Medulla oblongata (tissue), 1 donor: ENCODE results near the gene PMFBP1.

Source experiments
- DNase-seq: peaks from one replicate; pipeline ENCODE4 v3.0.0-alpha.2; 2015; ENCODE audit errors: extremely low spot score

Gene PMFBP1

DNA sequence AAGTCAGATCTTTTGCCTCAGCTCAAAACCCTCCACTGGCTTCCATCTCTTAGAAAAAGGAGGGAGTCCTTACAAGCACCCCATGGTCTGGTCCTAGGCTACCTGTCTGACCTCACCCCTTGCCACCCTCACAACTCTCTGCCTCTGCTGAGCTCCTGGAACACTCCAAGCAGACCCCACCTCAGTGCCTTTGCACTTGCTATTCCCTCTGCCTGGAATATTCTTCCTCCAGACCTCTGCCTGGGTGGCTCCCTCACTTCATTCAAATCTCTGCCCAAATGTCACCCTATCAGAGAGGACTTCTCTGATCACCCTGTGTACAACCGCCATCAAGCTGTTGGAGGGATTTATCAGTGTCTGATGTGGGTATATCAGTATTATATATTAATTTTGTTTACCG, 37.4 kb downstream of the PMFBP1 start:
- DNase-seq = no peak

DNA sequence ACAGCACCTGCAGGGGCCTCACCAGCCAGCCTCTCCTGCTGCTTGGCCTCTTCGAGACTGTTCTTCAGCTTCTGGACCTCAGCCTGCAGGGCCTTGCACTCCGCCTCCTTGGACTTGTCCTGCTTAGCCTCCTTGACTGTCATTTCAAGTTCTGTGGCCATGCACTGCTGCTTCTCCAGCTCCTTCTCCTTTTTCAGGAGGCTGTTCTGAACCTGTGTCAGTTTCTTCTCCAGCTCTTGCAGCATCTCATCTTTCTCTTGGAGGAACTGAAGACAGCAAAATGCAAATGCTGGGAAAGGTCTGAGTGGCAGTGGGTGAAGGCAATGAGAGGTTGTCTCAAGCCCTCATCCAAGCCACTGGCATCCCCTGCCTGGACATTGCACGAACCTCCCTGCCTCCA, 39.2 kb downstream of the PMFBP1 start:
- no peak for DNase-seq

DNA sequence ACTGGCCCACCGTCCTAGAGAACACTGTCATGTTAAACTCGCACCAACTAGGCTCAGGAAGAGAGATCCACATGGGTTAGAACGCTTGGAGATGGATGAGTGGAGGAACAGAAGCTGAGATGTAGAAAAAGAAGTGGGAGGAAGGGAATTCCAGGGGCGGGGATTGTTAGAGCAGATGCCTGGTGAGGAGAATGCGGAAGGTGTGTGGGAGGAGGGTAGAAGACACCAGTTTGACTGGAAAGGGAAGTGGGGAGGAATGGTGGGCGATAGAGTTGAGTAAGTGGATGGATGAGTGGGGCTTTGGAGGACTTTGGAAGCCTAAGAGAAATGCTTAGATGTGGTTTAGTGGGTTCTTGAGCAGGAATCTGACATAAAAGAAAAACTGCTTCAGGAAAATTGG, 40.9 kb downstream of the PMFBP1 start:
- no peak for DNase-seq

DNA sequence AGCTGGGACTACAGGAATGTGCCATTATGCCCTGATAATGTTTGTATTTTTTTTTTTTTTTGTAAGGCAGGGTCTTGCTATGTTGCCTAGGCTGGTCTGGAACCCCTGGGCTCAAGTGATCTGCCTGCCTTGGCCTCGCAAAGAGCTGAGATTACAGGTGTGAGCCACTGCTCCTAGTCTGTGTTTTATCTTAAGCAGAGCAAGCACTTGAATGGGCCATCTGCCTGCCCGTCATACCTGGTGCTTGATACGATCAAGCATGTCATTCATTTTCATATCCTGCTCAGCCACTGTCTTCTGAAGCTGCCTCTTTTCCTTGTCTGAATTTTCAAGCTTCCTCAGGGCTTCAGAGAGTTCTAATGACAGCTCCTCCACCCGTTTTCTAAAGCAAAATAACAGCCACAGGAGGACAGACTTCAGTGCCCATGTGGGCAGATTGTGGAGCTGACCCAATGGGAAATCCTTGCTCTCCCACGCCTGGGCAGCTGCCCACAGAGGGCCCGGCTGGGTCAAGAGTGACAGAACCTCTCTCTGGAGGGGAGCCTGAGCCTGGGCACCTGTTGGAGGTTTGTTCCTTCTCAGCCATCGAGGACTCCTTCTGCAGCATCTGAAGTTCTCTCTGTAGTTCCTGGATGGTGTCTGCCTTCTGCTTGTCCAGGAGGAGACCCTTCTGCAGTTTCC, 41.8 kb downstream of the PMFBP1 start:
- DNase-seq = no peak

DNA sequence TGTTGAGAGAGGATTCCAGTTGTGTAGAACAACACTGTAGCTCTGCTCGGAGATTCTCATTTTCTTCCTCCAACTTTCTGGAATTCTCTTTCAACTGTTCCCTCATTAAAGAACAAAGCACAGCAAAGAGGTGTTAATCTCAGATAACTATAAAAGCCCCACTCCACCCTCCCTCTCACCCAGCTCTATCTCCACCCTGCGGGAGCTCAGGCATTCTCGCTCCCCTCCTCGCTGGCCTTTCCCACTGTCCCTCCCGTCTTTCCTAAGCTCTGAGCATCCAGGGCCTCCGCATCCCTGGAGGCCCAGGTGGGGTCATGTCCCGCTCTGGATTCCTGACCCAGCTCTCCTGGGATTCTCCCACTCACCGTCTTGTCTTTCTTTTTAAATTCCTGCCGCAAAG, 43.3 kb downstream of the PMFBP1 start:
- DNase-seq = no peak

DNA sequence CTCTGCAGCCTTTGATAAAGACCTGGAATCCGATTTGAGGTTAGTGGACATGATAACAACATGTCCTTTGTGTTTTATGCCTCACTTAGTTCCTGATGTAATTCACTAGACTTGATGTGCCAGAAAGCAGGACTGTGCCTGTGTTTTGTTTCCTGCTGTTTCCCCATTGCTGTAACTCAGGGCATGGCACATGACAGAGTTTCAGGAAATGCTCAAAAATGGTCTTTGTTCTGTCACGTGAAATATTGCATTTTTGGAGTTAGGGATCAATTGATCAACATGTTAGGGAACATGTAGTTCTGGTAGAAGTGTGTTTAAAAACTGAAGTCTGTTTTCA, 45.6 kb downstream of the PMFBP1 start:
- DNase-seq = peak; percentile 50

DNA sequence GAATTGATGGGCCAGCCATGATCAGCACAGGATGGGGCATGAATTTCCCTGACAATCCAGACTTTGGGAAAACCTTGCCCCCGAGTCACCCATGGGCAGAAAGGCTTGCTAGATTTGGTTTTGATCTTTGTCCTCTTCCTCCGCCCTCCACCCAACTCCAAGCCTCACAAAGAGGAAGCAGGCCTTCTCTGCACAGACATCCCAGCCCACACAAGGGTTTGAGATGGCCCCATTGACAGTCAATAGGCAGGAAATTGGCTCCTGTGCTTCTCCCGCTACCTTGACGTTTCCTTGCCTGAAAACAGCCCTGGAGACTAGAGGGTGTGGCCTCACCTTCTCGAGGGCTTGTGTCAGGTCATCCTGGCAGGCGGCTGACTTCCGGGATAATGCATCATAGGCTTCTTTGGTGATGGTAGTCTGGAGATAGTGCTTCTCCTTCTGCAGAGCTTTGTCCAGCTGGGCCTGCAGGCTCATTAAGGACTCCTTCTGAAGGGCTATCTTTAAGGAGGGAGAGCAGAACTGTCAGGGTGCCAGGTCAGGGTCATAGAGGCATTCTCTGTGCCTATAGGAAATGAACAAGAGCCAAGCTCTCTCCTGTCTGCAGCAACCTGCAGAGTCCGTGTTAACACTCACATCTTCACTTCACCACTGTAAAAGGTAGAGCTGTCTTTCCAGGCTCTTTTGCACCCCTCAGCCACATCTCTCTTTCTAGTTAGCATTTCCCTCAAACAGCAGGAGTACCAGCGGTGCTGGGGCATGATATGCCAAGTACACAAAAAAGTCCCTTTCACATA, 46.1 kb downstream of the PMFBP1 start:
- peak; percentile 10 for DNase-seq

DNA sequence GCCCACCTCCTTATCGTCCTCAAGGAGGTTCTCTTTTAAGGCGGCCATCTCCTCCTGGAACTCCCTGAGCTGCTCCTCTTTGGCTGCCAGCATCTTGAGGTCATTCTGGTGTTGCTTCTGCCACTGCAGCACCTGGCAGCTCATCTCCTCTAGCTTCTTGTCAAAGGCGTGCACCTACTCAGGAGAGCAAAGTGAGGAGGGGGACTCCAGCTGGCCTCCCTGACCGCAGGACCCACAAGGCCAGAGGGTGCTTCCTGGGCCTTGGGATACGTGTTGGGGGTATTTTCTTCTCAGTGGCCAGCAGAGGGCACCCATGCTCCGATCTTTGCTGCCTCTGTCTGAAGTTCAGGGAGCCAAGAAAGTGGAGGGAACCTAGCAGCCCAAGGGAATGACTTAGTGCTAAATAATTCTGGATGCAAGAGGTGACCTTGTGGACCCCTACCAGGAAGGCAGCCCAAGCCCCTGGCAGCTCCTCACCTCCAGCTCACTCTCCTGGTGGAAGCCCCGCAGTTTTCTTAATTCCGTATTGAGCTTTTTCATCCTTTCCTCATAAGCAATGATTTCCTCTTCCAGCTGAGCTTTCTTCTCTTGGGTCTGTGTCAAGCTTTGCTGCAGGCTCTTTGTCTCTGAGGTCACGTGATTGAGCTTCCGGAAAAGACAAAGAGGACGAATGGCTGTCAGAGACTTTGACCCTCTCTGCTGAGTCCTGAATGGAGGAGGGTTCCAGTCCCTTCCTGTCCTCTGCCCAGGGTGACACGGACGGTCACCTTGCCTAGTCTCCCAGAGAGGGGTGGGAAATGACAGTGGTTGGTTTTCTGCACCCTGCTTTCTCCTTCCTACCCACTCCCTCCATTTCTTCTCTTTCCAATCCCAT, 47.0 kb downstream of the PMFBP1 start:
- DNase-seq = peak; percentile 93

DNA sequence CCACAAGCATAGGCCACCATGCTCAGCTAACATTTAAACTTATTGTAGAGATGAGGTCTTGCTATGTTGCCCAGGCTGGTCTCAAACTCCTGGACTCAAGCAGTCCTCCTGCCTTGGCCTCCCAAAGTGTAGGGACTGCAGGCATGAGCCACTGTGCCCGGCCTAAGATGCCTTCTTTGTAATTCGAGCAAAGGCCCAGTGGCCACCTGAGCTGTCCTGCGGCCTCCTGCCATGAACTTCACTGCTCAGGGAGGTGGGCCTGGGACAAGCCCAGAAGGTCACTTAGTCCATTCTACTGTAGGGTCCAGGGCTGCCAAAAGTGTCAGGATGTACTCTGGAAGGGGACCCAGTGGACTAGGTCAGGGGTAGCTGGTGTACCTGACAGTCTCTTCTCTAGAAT, 47.8 kb downstream of the PMFBP1 start:
- DNase-seq = no peak

DNA sequence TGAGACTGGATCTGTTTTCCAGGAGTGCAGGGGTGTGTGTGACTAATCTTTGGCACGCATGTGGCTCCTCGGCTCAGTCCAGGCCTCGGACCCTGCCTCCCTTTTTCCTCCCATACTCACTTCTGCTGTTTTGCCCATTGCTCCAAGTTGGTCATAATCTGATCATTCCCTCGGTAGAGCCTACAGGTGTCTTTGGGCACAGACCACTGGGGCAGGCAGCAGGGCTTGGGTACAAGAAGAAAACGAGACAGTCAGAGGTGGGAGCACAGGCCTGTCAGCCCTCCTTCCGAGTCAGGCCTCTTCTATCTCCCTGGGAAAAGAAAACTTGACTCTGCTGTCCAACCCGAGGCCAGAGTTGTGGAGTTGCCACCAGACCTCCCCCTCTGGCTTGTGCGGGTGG, 48.5 kb downstream of the PMFBP1 start:
- DNase-seq = no peak

DNA sequence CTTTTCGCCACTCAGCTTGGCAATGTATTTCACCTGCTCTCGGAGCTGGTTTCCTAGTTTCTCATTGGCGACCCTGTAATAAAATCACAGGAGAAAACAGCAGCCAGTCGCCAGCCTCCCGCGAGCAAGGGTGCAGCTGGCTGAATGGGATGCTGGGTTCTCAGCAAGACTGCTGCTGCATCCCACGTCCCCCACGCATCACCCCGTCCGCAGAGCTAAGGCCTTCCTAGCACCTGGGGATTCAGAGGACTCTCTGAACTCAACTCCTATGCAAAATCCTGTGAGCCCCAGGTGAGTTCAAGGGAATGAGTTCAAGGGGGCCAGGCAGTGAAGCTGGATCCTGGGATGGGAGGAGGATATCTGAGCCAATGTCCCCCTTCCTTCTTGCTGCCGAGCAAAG, 49.0 kb downstream of the PMFBP1 start:
- DNase-seq = no peak

DNA sequence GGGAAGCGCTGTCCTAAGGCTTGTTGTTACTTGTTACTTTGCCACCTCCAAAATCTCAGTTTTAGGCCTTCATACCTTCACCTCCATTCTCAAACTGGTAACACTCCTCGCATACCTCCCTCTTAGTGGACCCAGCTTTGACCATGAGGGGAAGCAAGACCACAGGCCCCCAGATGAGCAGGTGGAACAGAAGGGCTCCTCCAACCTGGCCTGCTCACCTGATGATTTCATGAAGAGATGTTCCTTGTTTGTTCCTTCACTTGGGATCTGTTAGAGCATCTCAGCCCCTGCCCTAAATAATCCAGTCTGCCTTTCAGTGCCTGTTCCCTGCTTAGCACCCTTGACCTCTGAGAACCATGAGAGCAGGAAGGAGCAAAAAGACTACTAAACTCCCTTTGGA, 49.6 kb downstream of the PMFBP1 start:
- DNase-seq = no peak

DNA sequence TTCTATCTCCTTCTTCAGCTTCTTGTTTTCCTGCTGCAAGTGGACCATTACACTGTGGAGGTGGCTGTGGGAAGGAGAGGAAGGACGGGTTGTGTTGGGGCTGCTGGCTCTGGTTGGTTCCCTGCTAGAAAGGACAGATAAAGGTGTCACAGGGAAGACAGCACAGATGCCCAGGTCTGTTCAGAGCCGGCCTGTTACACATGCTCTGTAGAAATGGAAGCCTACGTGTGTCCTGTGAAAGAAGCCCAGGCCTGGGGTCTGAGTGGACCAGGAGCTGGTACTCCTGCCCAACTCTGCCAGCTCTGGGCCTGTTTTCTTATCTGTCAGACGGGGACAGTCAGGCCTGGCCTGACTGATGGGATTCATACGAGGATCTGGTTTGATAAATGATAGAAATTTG, 51.9 kb downstream of the PMFBP1 start:
- DNase-seq = no peak

DNA sequence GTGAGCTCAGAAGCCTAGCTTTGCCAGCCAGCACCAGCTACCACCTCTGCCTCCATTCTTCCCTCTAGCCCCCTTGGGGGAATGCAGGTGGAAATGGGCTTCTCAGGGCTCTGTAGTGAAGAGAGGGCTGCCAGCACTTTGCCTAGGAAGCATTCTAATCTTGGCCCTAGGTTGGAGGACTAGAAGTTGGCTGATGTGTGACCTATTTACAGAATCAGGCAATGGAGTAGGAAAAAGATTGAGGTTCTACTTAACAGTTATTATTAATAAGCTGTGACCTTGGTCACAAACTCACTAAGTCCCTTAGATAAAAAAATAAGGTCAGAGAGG, 58.4 kb downstream of the PMFBP1 start:
- DNase-seq = no peak

DNA sequence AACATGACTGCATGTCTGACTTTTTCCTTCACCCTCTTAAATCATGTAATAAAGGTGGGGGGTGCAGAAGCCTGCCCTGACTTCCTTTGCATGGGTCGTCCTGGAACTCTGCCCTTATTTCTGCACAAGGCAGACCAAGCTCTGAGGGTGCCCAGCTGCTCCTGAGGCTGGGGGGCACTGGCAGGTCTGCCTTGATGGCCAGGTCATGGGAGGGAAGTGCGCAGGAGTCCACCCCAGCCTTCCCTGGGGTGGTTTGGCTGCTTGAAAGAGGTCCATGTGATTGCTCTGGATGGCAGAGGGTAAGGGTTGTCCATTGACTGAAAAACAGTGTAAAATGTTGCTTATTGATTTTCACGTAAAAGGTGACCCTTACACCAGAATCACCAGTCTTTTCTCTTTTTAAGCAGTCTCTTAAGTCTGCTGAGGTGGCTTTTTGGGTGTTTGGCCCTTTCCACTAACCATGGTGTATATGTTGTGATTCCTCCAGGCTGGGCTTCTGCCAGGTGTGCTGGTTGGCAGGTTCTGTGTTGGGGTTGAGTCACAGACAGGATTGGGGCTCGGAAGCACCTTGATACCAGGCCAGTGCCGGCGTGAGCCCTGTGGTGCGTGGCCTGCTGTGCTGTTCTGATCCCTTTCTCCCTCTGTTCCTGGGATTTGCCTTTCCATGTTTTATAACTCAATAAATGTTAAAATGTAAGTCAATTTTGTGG, 58.9 kb downstream of the PMFBP1 start:
- no peak for DNase-seq

DNA sequence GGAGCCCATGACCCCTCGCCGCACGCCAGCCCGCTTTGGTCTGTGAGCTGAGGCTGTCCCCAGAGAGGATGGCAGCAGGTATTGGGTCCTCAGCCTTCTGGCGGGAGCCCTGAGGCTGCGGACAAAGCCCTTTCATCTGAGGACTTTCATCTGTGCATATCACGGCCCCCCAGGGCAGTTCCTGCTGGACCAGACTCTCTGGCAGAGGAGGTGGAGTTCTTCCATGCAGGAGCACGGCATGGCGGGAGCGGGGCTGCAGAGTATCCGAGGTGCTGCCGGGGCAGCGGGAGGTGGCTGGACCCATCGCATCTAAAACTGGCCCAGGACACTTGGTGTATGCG, 59.5 kb downstream of the PMFBP1 start:
- DNase-seq = no peak

DNA sequence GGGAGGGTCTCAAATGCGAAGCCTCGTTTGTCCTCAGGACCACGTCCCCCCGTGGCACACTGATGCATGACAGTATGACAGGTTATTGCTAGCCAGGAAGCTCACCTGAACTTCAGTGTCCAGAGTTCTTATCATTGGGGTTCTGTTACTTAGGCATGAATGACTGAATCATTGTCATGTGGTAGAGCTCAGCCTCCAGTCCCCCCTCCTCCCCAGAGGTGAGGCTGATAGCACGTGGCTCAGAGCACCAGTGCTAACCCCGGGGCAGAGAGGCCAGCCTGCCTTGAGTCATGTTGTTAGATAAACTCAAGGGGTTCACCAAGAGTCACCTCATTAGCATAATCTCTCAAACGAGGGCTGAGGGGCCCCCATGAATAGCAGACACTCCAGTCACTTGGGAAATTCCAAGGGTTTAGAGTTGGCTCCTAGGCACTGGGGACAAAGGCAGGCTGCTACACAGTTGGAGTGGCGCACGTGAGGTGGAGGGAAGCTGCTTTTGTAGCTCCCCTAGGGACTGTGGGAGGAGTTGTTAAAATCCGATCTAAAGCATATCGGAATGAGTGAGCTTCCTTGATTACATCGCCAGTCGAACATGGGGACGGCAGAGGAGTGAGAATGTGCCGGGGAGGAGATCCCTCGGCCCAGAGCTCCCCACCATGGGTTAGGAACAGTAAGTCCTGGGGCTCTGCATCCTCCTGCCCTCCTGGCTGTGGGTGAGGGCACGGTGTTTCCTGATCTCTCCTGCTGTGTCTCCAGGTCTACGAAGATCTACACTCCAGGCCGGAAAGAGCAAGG, 60.1 kb downstream of the PMFBP1 start:
- DNase-seq = no peak

DNA sequence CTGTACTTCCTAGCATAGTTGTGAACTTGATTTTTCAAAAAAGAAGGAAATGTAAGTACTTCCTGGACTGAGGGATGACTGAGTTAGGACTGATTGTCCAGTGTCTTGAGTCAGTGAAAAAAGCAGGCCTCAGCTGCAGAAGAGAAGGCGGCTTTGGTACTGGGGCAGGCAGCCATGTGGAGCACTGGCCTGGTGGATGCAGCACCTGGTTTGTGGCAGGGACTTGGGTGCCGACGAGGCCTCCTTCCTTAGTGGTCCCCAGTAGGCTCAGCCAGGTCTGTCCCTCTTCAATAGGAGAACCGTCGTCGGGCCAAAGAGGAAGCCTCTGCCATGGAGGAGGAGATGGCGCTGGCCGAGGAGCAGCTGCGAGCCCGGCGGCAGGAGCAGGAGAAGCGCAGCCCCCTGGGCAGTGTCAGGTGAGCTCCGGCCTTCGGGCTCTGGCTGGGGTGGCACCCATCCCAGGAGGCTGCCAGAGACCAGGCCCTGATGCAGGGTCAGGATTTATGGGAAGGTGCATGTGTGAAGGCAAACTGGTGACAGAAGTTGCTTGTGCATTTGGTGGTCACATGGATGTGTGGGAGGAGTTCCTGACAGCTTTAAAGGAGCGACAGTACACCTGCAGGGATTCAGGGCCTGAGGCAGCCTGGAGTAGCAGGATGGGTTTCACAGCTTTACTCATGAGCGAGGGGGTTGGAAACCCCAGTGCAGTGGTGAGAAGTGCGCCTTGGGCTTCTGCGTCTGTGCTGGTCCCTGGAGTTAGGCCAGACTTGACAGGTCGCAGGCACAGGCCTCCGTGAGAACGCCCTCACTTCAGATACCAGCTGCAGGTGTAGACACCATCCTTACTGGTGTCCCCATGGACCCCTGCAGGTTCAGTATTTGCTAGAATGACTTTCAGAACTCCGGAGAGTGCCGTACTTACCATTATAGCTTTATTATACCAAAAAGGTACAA, 61.0 kb downstream of the PMFBP1 start:
- no peak for DNase-seq

DNA sequence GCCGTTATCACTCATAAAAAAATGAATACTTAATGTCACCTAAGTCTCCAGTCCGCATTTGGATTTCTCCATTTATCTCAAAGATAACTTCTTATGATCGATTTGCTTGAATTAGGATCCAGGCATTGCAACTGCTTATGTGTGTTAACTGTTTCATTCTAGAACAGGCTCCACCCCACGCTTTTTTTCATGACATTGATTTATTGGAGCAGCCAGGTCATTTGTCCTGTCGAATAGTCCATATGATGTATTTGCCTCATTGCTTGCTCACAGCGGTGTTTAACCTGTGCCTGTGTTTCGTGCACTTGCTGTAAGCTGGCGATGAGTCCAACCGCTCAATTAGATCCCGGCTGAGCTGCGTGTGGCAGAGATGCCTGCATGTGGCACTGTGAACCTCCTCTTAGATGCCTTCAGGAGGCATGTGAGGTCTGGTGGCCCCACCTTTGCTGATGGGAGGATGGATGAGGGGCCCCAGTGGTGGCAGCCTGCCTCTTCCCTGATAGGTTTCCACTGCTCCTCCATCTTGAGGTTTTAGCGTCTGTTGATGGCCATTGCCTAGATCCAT, 61.9 kb downstream of the PMFBP1 start:
- DNase-seq = no peak

DNA sequence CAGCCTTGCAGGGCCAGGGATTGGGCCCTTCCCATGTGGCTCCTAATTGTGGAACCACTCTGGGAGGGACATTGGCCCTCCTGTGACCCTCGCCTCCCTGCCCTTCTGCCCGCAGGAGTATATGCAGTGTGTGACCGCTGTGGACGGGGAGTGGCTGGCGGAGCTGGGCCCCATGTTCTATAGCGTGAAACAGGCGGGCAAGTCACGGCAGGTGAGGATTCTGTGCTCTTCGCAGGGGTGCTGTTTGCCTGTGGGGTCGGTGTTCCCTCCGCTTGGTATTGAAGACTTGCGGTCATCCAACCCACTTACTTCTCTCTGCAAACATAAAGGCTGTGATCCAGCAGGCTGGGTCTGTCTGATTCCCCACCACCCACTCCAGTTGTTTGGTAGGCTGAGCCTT, 62.7 kb downstream of the PMFBP1 start:
- no peak for DNase-seq
